CD4-positive, CD25-positive, alpha-beta regulatory T cell (primary cell): Measurements from ENCODE around the gene NHSL1. TPM values are rescaled to one million over a fixed set of nuclear protein-coding genes. Genes with fewer than 3 reads are reported as not detected.

Source experiments
- ATAC-seq, 2 donors: fragments of 150-1000 bp; cut with Tn5 transposase; one replicate each; pipeline ENCODE4 v1.10.0; 2021; ENCODE audit warnings: low read depth in 2 of 2, moderate number of reproducible peaks in 2 of 2, moderate library complexity in 1 of 2
- DNase-seq, 3 donors: peaks; one replicate each; pipeline versions ENCODE4 v3.0.0 to v3.0.0-alpha.2; 2012 to 2022; ENCODE audit warnings: mixed read lengths in 1 of 3
- H3K27ac ChIP-seq: one replicate; pipeline ENCODE4 v1.7.0; 2013; ENCODE audit warnings: mild to moderate bottlenecking, low read length; ENCODE audit not compliant: insufficient read depth, poor library complexity, severe bottlenecking
- H3K27me3 ChIP-seq: one replicate; pipeline ENCODE4 v1.7.0; 2013; ENCODE audit warnings: low read length; ENCODE audit not compliant: control insufficient read depth, insufficient read depth
- H3K36me3 ChIP-seq: one replicate; pipeline ENCODE4 v1.7.0; 2013; ENCODE audit warnings: mild to moderate bottlenecking, low read length, moderate library complexity; ENCODE audit not compliant: control insufficient read depth, insufficient read depth
- H3K4me1 ChIP-seq: 2 replicates; pipeline ENCODE4 v1.7.0; 2013; ENCODE audit warnings: mild to moderate bottlenecking, low read length; ENCODE audit not compliant: insufficient read depth, control insufficient read depth, poor library complexity, severe bottlenecking
- H3K4me3 ChIP-seq: one replicate; pipeline ENCODE4 v1.7.0; 2013; ENCODE audit warnings: low read depth, mild to moderate bottlenecking, low read length, moderate library complexity
- H3K9me3 ChIP-seq, 2 experiments: 1 replicate in 1 of 2; 2 replicates in 1 of 2; pipeline ENCODE4 v1.7.0; 2013; ENCODE audit warnings: low read length in 2 of 2, mild to moderate bottlenecking in 1 of 2, moderate library complexity in 1 of 2; ENCODE audit not compliant: control insufficient read depth in 2 of 2
- H3K27ac Mint-ChIP-seq, 3 donors: one replicate each; pipeline ENCODE4 v1.8.0; 2020 to 2022; ENCODE audit warnings: mild to moderate bottlenecking in 3 of 3, mixed read lengths in 3 of 3, moderate library complexity in 2 of 3
- H3K27me3 Mint-ChIP-seq: one replicate; pipeline ENCODE4 v1.8.0; 2022; ENCODE audit warnings: mild to moderate bottlenecking, mixed read lengths
- H3K36me3 Mint-ChIP-seq: one replicate; pipeline ENCODE4 v1.8.0; 2020; ENCODE audit warnings: mixed read lengths
- H3K4me1 Mint-ChIP-seq, 4 donors: one replicate each; pipeline ENCODE4 v1.8.0; 2020 to 2022; ENCODE audit warnings: mixed read lengths in 4 of 4, mild to moderate bottlenecking in 1 of 4
- H3K4me3 Mint-ChIP-seq, 4 donors: one replicate each; pipeline ENCODE4 v1.8.0; 2020 to 2022; ENCODE audit warnings: mild to moderate bottlenecking in 4 of 4, mixed read lengths in 4 of 4, moderate library complexity in 3 of 4
- H3K9me3 Mint-ChIP-seq, 7 donors: one replicate each; pipeline ENCODE4 v1.8.0; 2020 to 2022; ENCODE audit warnings: mixed read lengths in 7 of 7, mild to moderate bottlenecking in 3 of 7, moderate library complexity in 2 of 7
- polyA plus RNA-seq, 4 donors: library from polyadenylated mRNA; unstranded; fragments of 300-500 nt; fragmentation: Illumina TruSeq; gene quantifications; one replicate each; pipeline ENCODE4 v1.2.3, GENCODE V29; 2021
- total RNA-seq: library from RNA; stranded (reverse); gene quantifications from one replicate; pipeline ENCODE4 v1.2.3, GENCODE V29; 2022

NHSL1 gene
- total and polyA plus RNA-seq, 5 donors from 2014 or later = 0.03 TPM; not detected in 4

DNA sequence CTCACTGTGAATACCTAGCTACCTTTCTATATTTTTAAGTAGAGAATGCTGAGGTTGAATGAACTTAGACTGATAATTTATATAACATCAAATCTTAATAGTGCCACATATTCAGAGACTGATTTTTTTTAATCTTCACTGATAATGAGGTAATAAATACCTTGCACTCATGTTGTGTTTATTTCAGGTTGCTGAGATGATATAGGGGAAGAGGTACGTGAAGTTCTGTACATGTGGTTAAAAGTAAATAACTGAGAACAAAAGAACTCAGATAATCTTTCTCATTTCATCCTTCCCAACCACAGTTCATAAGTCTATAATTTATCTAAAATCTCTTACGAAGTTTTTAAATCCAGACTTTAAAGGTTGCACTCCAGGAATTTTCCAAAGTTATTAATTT lies 6.4 kb downstream of the NHSL1 start:
- no peaks in the 10 kb centered on the region for H3K4me1 Mint-ChIP-seq
- Histone ChIP-seq H3K36me3 (no peaks in the 10 kb centered on the region), H3K9me3 (no peaks in the 10 kb centered on the region), H3K4me3 (no peak overlapping the region), H3K27ac (no peak overlapping the region), H3K4me1 (no peaks in the 10 kb centered on the region), H3K27me3 (peaks cover 17% of the 10 kb centered on the region)
- no peaks in the 10 kb centered on the region for H3K36me3 Mint-ChIP-seq
- DNase-seq = no peak
- H3K9me3 Mint-ChIP-seq = no peaks in the 10 kb centered on the region
- H3K27me3 Mint-ChIP-seq = peaks cover 42% of the 10 kb centered on the region
- no peak overlapping the region for H3K4me3 Mint-ChIP-seq
- no peak overlapping the region for H3K27ac Mint-ChIP-seq
- ATAC-seq = no peak

DNA sequence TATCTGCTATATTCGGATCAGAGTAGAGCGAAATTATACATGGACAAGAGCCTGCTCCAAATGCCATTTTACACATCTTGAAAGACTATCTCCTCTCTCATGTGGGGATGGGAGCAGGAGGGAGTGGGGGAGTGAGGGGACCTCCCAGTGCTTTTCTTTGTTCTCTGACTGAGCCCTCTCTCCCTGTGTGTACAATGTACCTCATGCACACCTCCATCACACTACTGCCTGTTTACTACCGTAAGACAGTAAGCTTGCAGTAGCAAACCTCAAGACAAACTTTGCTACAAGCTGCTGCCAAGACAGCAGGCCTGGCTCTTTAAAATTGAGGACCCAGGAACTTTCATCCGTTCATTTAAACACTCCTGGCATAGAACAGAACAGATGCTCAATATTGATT lies 7.2 kb downstream of the NHSL1 start:
- H3K4me3 ChIP-seq = no peak overlapping the region
- no peaks in the 10 kb centered on the region for H3K9me3 ChIP-seq
- Mint-ChIP-seq H3K4me3 (no peak overlapping the region), H3K9me3 (no peaks in the 10 kb centered on the region), H3K36me3 (no peaks in the 10 kb centered on the region), H3K27ac (no peak overlapping the region), H3K4me1 (no peaks in the 10 kb centered on the region), H3K27me3 (peaks cover 39% of the 10 kb centered on the region)
- no peaks in the 10 kb centered on the region for H3K36me3 ChIP-seq
- DNase-seq (no peak), ATAC-seq (no peak)
- no peak overlapping the region for H3K27ac ChIP-seq
- no peaks in the 10 kb centered on the region for H3K4me1 ChIP-seq
- peaks cover 14% of the 10 kb centered on the region for H3K27me3 ChIP-seq

DNA sequence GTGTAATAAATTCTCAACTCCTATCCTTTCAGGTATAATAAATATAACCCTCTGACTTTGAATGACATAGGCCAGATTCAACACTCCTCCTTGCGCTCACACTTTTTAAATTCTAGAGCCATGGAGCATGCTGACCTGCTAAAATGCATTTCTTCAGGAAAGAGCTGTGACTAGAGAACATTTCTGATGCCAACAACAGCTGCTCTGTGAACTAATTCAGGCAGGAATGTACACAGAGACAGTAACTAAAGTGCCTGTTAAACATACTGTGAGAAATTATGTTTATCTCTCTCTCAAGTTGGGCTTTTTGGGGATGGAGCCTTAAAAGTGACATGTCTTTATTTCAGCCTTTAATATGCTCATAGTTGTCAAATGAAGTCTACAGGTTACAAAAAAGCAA lies 8.3 kb downstream of the NHSL1 start:
- H3K36me3 ChIP-seq = no peaks in the 10 kb centered on the region
- no peak overlapping the region for H3K27ac ChIP-seq
- no peaks in the 10 kb centered on the region for H3K4me1 ChIP-seq
- Mint-ChIP-seq H3K4me3 (no peak overlapping the region), H3K4me1 (no peaks in the 10 kb centered on the region), H3K36me3 (no peaks in the 10 kb centered on the region), H3K27me3 (peaks cover 42% of the 10 kb centered on the region), H3K27ac (no peak overlapping the region), H3K9me3 (no peaks in the 10 kb centered on the region)
- no peaks in the 10 kb centered on the region for H3K9me3 ChIP-seq
- H3K27me3 ChIP-seq = peaks cover 7% of the 10 kb centered on the region
- DNase-seq (no peak), ATAC-seq (no peak)
- H3K4me3 ChIP-seq = no peak overlapping the region

DNA sequence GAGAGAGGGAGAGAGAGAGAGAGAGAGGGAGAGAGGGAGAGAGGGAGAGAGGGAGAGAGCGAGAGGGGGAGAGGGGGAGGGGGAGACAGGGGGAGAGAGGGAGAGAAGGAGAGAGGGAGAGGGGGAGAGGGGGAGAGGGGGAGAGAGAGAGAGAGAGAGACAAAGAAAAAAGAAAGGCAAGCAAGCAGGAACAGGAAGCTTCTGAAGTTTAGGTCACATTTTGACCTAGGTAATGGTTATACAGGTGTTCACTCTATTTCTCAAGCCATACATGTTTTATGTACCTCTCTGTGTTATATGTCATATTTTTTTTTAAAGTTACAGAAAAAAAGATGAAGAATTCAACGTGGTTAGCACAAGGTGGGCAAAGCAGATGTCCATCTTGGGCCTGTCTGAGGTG lies 9.4 kb downstream of the NHSL1 start:
- Mint-ChIP-seq H3K9me3 (no peaks in the 10 kb centered on the region), H3K27ac (no peak overlapping the region), H3K36me3 (no peaks in the 10 kb centered on the region), H3K27me3 (peaks cover 48% of the 10 kb centered on the region), H3K4me1 (no peaks in the 10 kb centered on the region), H3K4me3 (no peak overlapping the region)
- Histone ChIP-seq H3K4me1 (no peaks in the 10 kb centered on the region), H3K27ac (no peak overlapping the region), H3K9me3 (no peaks in the 10 kb centered on the region), H3K4me3 (no peak overlapping the region), H3K27me3 (peaks cover 7% of the 10 kb centered on the region), H3K36me3 (no peaks in the 10 kb centered on the region)
- no peak for ATAC-seq
- no peak for DNase-seq

DNA sequence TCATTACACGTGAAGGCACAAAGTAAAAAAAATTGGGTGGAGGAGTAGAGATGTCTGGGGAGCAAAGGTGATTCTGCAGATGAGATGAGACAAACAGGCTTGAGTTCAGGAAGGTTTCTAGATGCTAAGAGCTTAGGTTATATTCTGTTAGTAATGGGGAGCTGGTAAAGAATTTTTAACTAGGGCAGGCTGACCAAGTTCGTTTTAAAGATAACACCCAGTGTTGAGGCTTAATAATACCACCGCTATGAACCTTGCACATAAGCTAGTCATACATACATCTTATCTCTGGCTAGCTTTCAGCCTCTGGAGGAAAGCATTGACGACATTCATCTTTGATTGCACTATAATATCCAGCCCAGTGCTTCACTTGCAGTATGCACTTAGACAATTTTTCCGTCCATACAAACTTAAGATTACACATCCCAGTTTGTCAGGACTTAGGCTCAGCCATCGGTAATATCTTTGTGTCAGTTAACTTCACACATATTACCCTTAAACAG lies 12.1 kb downstream of the NHSL1 start:
- H3K4me1 Mint-ChIP-seq = no peaks in the 10 kb centered on the region
- H3K4me3 Mint-ChIP-seq = no peak overlapping the region

DNA sequence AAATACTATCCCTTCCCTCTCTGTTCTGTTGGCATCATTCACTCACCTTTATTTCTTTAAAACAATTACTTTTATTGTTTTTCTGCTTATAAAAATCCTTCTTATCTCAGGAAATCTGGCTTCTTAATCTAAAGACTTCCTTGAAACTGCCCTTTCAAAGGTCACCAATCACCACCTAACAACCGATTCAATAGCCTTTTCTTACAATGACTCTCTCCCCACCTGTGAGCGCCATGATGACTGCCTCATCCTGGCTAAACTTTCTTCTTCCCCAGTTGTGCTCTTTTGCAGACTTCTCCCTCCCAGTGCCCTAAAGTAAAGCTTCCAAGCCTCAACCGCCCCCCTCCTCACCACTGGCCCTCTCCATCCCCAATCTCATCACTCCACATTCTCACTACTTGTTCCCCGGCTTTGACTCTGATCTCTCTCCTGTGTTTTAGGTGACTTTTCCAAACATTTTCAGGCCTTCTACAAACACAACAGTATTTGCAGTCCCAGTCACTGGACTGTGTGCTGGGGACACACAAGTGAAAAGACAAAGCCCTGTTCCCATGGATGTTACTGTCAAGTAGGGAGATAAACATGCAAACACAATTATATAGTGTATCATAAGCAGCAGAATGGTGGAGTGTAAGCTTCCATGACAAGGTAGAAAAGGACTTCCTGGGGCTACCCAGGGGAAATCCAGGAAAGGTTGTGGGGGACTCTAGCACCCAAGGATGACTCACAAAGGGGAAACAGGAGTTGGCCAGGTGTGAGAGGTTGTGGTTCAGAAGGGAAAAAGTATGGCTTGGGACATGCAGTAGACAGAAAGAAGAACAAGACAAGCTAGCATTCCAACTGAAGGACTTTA lies 12.8 kb downstream of the NHSL1 start:
- no peaks in the 10 kb centered on the region for H3K9me3 ChIP-seq
- DNase-seq = no peak
- H3K4me3 ChIP-seq = no peak overlapping the region
- ATAC-seq = no peak
- H3K27me3 ChIP-seq = peaks cover 4% of the 10 kb centered on the region
- Mint-ChIP-seq H3K9me3 (no peaks in the 10 kb centered on the region), H3K27ac (peak overlapping the region in 1 of 3 donors; percentile 1), H3K4me1 (no peaks in the 10 kb centered on the region), H3K36me3 (no peaks in the 10 kb centered on the region), H3K4me3 (no peak overlapping the region), H3K27me3 (peaks cover 27% of the 10 kb centered on the region)
- H3K4me1 ChIP-seq = no peaks in the 10 kb centered on the region
- H3K36me3 ChIP-seq = no peaks in the 10 kb centered on the region
- no peak overlapping the region for H3K27ac ChIP-seq

More for the DNA sequence above, 12.1 kb downstream of the NHSL1 start:
- Histone ChIP-seq H3K4me1 (no peaks in the 10 kb centered on the region), H3K27ac (no peak overlapping the region), H3K9me3 (no peaks in the 10 kb centered on the region), H3K27me3 (peaks cover 7% of the 10 kb centered on the region), H3K36me3 (no peaks in the 10 kb centered on the region), H3K4me3 (no peak overlapping the region)
- Mint-ChIP-seq H3K27me3 (peaks cover 34% of the 10 kb centered on the region), H3K27ac (no peak overlapping the region), H3K36me3 (no peaks in the 10 kb centered on the region), H3K9me3 (no peaks in the 10 kb centered on the region)
- DNase-seq = no peak
- ATAC-seq = no peak

DNA sequence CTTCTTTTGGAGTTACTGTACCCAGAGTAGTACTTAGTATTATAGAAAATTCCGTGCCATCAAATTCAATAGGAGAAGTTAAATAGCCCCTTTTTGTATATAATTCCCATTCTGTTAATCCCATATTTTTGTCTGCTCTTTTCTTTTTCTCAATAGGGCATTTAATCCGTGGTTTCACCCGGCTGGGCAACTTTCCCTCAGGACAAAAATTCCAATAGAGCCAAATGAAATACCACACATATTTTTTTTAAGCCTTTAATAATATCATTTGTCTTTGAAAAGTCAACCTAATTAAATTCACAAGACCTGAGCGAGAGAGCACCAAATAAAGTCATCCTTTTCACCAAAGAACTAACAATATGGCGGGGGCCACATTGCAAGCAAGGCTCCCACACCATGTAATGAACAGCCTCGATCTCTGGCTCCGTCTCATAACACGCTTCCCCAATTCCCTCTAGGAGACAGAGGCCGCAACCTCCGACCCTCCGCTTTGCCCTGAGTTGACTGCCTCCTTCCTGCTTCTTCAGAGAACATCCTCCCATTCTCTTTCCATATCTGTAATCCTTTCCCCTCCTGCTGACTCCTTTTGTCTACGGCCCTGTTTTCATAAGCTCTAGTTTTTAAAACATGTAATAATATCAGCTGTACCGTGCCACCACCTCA lies 13.6 kb downstream of the NHSL1 start:
- DNase-seq (no peak), ATAC-seq (no peak)
- H3K27me3 Mint-ChIP-seq = peaks cover 29% of the 10 kb centered on the region
- H3K9me3 ChIP-seq = no peaks in the 10 kb centered on the region
- H3K4me1 ChIP-seq = no peaks in the 10 kb centered on the region
- H3K4me1 Mint-ChIP-seq = no peaks in the 10 kb centered on the region
- H3K9me3 Mint-ChIP-seq = no peaks in the 10 kb centered on the region
- peaks cover 4% of the 10 kb centered on the region for H3K27me3 ChIP-seq
- no peak overlapping the region for H3K27ac Mint-ChIP-seq
- no peaks in the 10 kb centered on the region for H3K36me3 ChIP-seq
- H3K4me3 ChIP-seq = no peak overlapping the region
- no peak overlapping the region for H3K4me3 Mint-ChIP-seq
- H3K36me3 Mint-ChIP-seq = no peaks in the 10 kb centered on the region
- no peak overlapping the region for H3K27ac ChIP-seq
